HFFc6 (cell line): ENCODE data around the gene STX4. TPM values are rescaled to one million over a fixed set of nuclear protein-coding genes. Genes with fewer than 3 reads are reported as not detected.
A peak's percentile ranks its signal among the peaks of the same experiment; 100 is the strongest.

Experiments
- DNase-seq: peaks from one replicate; pipeline ENCODE4 v3.0.0-alpha.2; 2018
- H3K27ac Mint-ChIP-seq: 2 replicates; pipeline ENCODE4 v1.8.0; 2020; ENCODE audit warnings: mild to moderate bottlenecking, mixed read lengths
- H3K27me3 Mint-ChIP-seq: 2 replicates; pipeline ENCODE4 v1.8.0; 2021; ENCODE audit warnings: mild to moderate bottlenecking, moderate library complexity, mixed read lengths; ENCODE audit not compliant: insufficient read depth
- H3K36me3 Mint-ChIP-seq: 2 replicates; pipeline ENCODE4 v1.8.0; 2021; ENCODE audit warnings: low read depth, mixed read lengths
- H3K4me1 Mint-ChIP-seq: 2 replicates; pipeline ENCODE4 v1.8.0; 2020; ENCODE audit warnings: low read depth, mixed read lengths
- H3K4me3 Mint-ChIP-seq: 2 replicates; pipeline ENCODE4 v1.8.0; 2020; ENCODE audit warnings: mild to moderate bottlenecking, moderate library complexity, mixed read lengths
- H3K9me3 Mint-ChIP-seq: 2 replicates; pipeline ENCODE4 v1.8.0; 2020; ENCODE audit warnings: mild to moderate bottlenecking, mixed read lengths
- CTCF ChIP-seq: fragments of 200-600 bp; sonication (generic); IDR thresholded peaks from 2 replicates; pipeline ENCODE4 v1.5.0; 2021; ENCODE audit warnings: antibody characterized with exemption, mild to moderate bottlenecking
- total RNA-seq, 6 experiments: library from RNA; stranded (reverse); fragmentation: NEBNext Ultra II Directional; extraction: Animal tissue kit (Norgen Biotek cat#: 25700); gene quantifications; 2 replicates in 1 of 6; 3 replicates in 5 of 6; pipeline ENCODE4 v1.2.3, GENCODE V29; 2021

STX4 gene
- total RNA-seq, 6 experiments from 2014 or later: 56.3 to 71.2 (median 64.2) TPM

DNA sequence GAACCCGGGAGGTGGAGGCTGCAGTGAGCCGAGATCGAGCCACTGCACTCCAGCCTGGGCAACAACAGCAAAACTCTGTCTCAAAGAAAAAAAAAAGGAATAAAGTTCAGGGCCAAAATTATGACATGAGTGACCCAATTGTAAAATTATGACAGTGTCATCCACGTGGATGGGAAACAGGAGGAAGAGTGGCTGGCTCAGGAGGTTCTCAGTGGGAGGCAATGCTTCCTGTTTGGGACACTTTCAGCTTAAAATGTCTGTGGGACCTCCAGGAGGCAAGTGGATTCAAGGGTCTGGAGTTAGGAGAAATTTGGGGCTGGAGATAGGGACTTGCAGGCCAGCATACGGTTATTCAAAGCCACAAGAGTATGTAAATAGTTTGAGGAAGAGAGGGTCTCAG, 8.0 kb upstream of the STX4 start:
- H3K4me1 Mint-ChIP-seq: peaks cover 8% of the 10 kb centered on the region; the same call in 1 of the 2 replicates
- no peaks in the 10 kb centered on the region for H3K9me3 Mint-ChIP-seq
- peaks cover 2% of the 10 kb centered on the region; the same call in 1 of the 2 replicates for H3K27me3 Mint-ChIP-seq
- TF ChIP-seq CTCF: no peak
- peak overlapping the region; percentile 8; the same call in 1 of the 2 replicates for H3K27ac Mint-ChIP-seq
- no peak overlapping the region for H3K4me3 Mint-ChIP-seq
- no peak for DNase-seq
- no peaks in the 10 kb centered on the region for H3K36me3 Mint-ChIP-seq

GRCh38 chr16:31029272-31029671, 4.1 kb upstream of the STX4 start:
- no peaks in the 10 kb centered on the region for H3K9me3 Mint-ChIP-seq
- no peak overlapping the region for H3K27ac Mint-ChIP-seq
- TF ChIP-seq CTCF: no peak
- H3K36me3 Mint-ChIP-seq: peaks cover 3% of the 10 kb centered on the region; the same call in 1 of the 2 replicates
- peaks cover 2% of the 10 kb centered on the region; the same call in 1 of the 2 replicates for H3K27me3 Mint-ChIP-seq
- peaks cover 25% of the 10 kb centered on the region for H3K4me1 Mint-ChIP-seq
- H3K4me3 Mint-ChIP-seq: no peak overlapping the region
- no peak for DNase-seq

DNA sequence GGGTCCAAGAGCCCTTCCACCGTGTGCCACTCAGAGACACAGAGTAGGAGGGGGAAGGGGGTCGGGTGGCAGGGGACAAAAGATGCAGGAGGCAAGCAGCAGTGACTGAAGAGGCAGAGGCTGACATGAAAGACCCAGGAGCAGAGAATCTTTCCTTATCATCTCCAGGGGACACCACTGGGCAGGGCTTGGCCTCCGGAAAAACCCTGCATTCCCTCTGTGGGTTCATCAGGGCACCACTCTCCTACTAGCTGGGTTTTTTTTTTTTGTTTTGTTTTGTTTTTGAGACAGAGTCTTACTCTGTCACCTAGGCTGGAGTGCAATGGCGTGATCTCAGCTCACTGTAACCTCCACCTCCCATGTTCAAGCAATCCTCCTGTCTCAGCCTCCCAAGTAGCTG, 2.1 kb upstream of the STX4 start:
- H3K9me3 Mint-ChIP-seq: no peaks in the 10 kb centered on the region
- DNase-seq: no peak
- H3K4me3 Mint-ChIP-seq: no peak overlapping the region
- H3K27ac Mint-ChIP-seq: no peak overlapping the region
- H3K4me1 Mint-ChIP-seq: peaks cover 24% of the 10 kb centered on the region
- H3K36me3 Mint-ChIP-seq: peaks cover 10% of the 10 kb centered on the region; the same call in 1 of the 2 replicates
- TF ChIP-seq CTCF: no peak
- no peaks in the 10 kb centered on the region for H3K27me3 Mint-ChIP-seq

GRCh38 chr16:31033709-31034492, 543 bp downstream of the STX4 start:
- no peaks in the 10 kb centered on the region for H3K9me3 Mint-ChIP-seq
- peak overlapping the region; percentile 94 for H3K4me3 Mint-ChIP-seq
- H3K36me3 Mint-ChIP-seq: peaks cover 10% of the 10 kb centered on the region; the same call in 1 of the 2 replicates
- no peak for TF ChIP-seq CTCF
- H3K4me1 Mint-ChIP-seq: peaks cover 24% of the 10 kb centered on the region
- H3K27ac Mint-ChIP-seq: peak overlapping the region; percentile 90
- H3K27me3 Mint-ChIP-seq: no peaks in the 10 kb centered on the region
- DNase-seq: peak; percentile 67

GRCh38 chr16:31036691-31037090, 3.3 kb downstream of the STX4 start:
- DNase-seq: no peak
- Mint-ChIP-seq H3K4me3 (no peak overlapping the region), H3K9me3 (no peaks in the 10 kb centered on the region), H3K36me3 (peaks cover 10% of the 10 kb centered on the region; the same call in 1 of the 2 replicates), H3K27me3 (no peaks in the 10 kb centered on the region; the same call in none of the 2 replicates), H3K4me1 (peaks cover 22% of the 10 kb centered on the region), H3K27ac (no peak overlapping the region)
- TF ChIP-seq CTCF: no peak
